Suprapubic skin (tissue), 3 donors: Measurements from ENCODE around the gene A1CF.

Source experiments
- CTCF ChIP-seq, 2 donors: fragments of 200-600 bp in 1 of 2; fragments of 450-650 bp in 1 of 2; sonication (generic) in 1 of 2; IDR thresholded peaks; one replicate each; pipeline ENCODE4 v1.5.1; 2016 to 2019; ENCODE audit warnings: antibody characterized with exemption in 2 of 2, mild to moderate bottlenecking in 1 of 2, moderate library complexity in 1 of 2
- POLR2AphosphoS5 ChIP-seq, 3 donors: sonication (generic); formaldehyde crosslinking; IDR thresholded peaks; one replicate each; pipeline ENCODE4 v1.6.1; 2017; ENCODE audit warnings: antibody characterized with exemption in 3 of 3

- TF ChIP-seq POLR2AphosphoS5 (IDR thresholded peaks at IDR 0.05) = no peak
- no peak for TF ChIP-seq CTCF (IDR thresholded peaks at IDR 0.05)
These were observed at the start of gene A1CF for GRCh38 chr10:50885097-50885859.
